ENCODE data around the gene VSTM4. TPM values are rescaled to one million over a fixed set of nuclear protein-coding genes. Genes with fewer than 3 reads are reported as not detected.

The VSTM4 gene
- total RNA-seq, 1 experiment from 2014 or later = 0.72 TPM

GRCh38 chr10:49096890-49097445, 18.4 kb downstream of the VSTM4 start:
- Mint-ChIP-seq H3K4me3 (no peak overlapping the region), H3K9me3 (peaks cover 3% of the 10 kb centered on the region; the same call in 1 of the 2 replicates), H3K27me3 (ENCODE audit: low read depth) (no peaks in the 10 kb centered on the region), H3K36me3 (no peaks in the 10 kb centered on the region), H3K27ac (no peak overlapping the region), H3K4me1 (0 out of 2 replicates have a peak, but pooled peaks cover 3% of the 10 kb centered on the region)
- no peak for ATAC-seq
- TF ChIP-seq, protein P1, sequence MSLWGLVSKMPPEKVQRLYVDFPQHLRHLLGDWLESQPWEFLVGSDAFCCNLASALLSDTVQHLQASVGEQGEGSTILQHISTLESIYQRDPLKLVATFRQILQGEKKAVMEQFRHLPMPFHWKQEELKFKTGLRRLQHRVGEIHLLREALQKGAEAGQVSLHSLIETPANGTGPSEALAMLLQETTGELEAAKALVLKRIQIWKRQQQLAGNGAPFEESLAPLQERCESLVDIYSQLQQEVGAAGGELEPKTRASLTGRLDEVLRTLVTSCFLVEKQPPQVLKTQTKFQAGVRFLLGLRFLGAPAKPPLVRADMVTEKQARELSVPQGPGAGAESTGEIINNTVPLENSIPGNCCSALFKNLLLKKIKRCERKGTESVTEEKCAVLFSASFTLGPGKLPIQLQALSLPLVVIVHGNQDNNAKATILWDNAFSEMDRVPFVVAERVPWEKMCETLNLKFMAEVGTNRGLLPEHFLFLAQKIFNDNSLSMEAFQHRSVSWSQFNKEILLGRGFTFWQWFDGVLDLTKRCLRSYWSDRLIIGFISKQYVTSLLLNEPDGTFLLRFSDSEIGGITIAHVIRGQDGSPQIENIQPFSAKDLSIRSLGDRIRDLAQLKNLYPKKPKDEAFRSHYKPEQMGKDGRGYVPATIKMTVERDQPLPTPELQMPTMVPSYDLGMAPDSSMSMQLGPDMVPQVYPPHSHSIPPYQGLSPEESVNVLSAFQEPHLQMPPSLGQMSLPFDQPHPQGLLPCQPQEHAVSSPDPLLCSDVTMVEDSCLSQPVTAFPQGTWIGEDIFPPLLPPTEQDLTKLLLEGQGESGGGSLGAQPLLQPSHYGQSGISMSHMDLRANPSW (CRISPR knock-in tag; conservative IDR thresholded peaks at IDR 0.05; ENCODE audit: low read depth) = no peak
- TF ChIP-seq CTCF (IDR thresholded peaks at IDR 0.05) (no peak), IRF2 (CRISPR knock-in tag; IDR thresholded peaks at IDR 0.05; ENCODE audit: borderline replicate concordance, low read depth) (no peak), ZNF263 (CRISPR knock-in tag; IDR thresholded peaks at IDR 0.05; ENCODE audit: low read depth) (no peak), ELF4 (CRISPR knock-in tag; IDR thresholded peaks at IDR 0.05; ENCODE audit: low read depth) (no peak), ZNF396 (CRISPR knock-in tag; IDR thresholded peaks at IDR 0.05; ENCODE audit: borderline replicate concordance) (no peak), JUN (CRISPR knock-in tag; IDR thresholded peaks at IDR 0.05) (no peak), NR1H2 (CRISPR knock-in tag; IDR thresholded peaks at IDR 0.05) (no peak), NFATC4 (CRISPR knock-in tag; IDR thresholded peaks at IDR 0.05) (no peak), MLX (CRISPR knock-in tag; IDR thresholded peaks at IDR 0.05) (no peak), GABPB1 (CRISPR knock-in tag; IDR thresholded peaks at IDR 0.05) (no peak), AR (CRISPR knock-in tag; IDR thresholded peaks at IDR 0.05) (no peak), JAZF1 (CRISPR knock-in tag; IDR thresholded peaks at IDR 0.05) (no peak), E2F4 (CRISPR knock-in tag; IDR thresholded peaks at IDR 0.05; ENCODE audit: borderline replicate concordance, low read depth) (no peak)
- DNase-seq (ENCODE audit: low spot score) = no peak
- CTCF ChIA-PET = interaction anchor here (1.3 kb wide), 1 partner anchor 16 kb away, joined by 4 read pairs; no protein-coding TSS in a partner anchor
- POLR2A ChIA-PET = no interaction called here

DNA sequence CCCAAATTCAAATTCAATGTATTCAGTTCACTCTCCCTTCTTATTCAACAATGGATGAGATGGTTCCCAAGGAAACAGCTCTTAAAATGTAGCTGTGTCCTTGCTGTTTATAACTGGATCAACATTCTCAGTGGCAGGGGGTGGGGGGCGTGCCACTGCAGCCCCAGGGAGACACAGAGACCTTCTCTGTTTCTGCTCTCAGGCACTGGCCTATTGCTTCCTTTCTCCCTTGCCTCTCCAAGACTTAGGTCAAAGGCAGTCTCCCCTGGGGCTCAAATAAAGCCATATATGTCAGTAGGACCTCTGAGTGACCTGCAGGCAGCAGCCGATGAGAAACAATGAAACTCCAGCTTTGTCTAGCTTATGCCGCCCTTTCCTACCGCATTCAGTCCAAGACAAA, 20.7 kb downstream of the VSTM4 start:
- Mint-ChIP-seq H3K9me3 (no peaks in the 10 kb centered on the region), H3K36me3 (no peaks in the 10 kb centered on the region), H3K4me1 (peaks cover 3% of the 10 kb centered on the region; the same call in 1 of the 2 replicates), H3K4me3 (no peak overlapping the region), H3K27me3 (ENCODE audit: low read depth) (no peaks in the 10 kb centered on the region), H3K27ac (no peak overlapping the region)
- ChIA-PET CTCF (no interaction called here), POLR2A (no interaction called here)
- no peak for DNase-seq (ENCODE audit: low spot score)
- no peak for ATAC-seq
- TF ChIP-seq CREM (CRISPR knock-in tag; IDR thresholded peaks at IDR 0.05) (no peak), ATF2 (CRISPR knock-in tag; IDR thresholded peaks at IDR 0.05; ENCODE audit: borderline replicate concordance, low read depth) (no peak), ZNF232 (CRISPR knock-in tag; IDR thresholded peaks at IDR 0.05) (no peak), MYBL2 (CRISPR knock-in tag; IDR thresholded peaks at IDR 0.05) (no peak), ZNF671 (CRISPR knock-in tag; IDR thresholded peaks at IDR 0.05) (no peak), ESRRA (CRISPR knock-in tag; IDR thresholded peaks at IDR 0.05; ENCODE audit: borderline replicate concordance) (no peak)
- TF ChIP-seq, protein P2, sequence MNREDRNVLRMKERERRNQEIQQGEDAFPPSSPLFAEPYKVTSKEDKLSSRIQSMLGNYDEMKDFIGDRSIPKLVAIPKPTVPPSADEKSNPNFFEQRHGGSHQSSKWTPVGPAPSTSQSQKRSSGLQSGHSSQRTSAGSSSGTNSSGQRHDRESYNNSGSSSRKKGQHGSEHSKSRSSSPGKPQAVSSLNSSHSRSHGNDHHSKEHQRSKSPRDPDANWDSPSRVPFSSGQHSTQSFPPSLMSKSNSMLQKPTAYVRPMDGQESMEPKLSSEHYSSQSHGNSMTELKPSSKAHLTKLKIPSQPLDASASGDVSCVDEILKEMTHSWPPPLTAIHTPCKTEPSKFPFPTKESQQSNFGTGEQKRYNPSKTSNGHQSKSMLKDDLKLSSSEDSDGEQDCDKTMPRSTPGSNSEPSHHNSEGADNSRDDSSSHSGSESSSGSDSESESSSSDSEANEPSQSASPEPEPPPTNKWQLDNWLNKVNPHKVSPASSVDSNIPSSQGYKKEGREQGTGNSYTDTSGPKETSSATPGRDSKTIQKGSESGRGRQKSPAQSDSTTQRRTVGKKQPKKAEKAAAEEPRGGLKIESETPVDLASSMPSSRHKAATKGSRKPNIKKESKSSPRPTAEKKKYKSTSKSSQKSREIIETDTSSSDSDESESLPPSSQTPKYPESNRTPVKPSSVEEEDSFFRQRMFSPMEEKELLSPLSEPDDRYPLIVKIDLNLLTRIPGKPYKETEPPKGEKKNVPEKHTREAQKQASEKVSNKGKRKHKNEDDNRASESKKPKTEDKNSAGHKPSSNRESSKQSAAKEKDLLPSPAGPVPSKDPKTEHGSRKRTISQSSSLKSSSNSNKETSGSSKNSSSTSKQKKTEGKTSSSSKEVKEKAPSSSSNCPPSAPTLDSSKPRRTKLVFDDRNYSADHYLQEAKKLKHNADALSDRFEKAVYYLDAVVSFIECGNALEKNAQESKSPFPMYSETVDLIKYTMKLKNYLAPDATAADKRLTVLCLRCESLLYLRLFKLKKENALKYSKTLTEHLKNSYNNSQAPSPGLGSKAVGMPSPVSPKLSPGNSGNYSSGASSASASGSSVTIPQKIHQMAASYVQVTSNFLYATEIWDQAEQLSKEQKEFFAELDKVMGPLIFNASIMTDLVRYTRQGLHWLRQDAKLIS (CRISPR knock-in tag; IDR thresholded peaks at IDR 0.05; ENCODE audit: borderline replicate concordance) = no peak

Data from WTC11 (cell line).